ENCODE measurements around the gene MATN4.

GRCh38 chr20:45247865-45248264 is 60.2 kb downstream of the MATN4 start:
- no peak for TF ChIP-seq CTCF (IDR thresholded peaks at IDR 0.05; ENCODE audit: low read depth, low read length)
- TF ChIP-seq MAX (IDR thresholded peaks at IDR 0.05; ENCODE audit: low read depth, low read length): no peak
- TF ChIP-seq POLR2A (IDR thresholded peaks at IDR 0.05; ENCODE audit: extremely low read depth, insufficient read length): no peak

All from NB4 (cell line).